HEK293 (cell line): ENCODE results near the gene MMP23B.
A peak's percentile ranks its signal among the peaks of the same experiment; 100 is the strongest.

Source experiments
- CTCF ChIA-PET: fragments of 350-600 bp; formaldehyde crosslinking; extraction: SDS; loops from one replicate; lab custom pipeline; 2021; ENCODE audit warnings: antibody characterized with exemption; lab: Yijun Ruan, JAX
- POLR2A ChIA-PET: fragments of 300-600 bp; formaldehyde crosslinking; extraction: SDS; loops from one replicate; lab custom pipeline; 2020; ENCODE audit warnings: antibody characterized with exemption, inconsistent platforms; lab: Yijun Ruan, JAX
- H3K27ac ChIP-seq: fragments of 200-500 bp; sonication (Bioruptor generic); 2 replicates; pipeline ENCODE4 v1.5.1; 2014; ENCODE audit warnings: low read depth, low read length, control low read depth, inconsistent platforms; ENCODE audit errors: extremely low read depth
- H3K36me3 ChIP-seq, 2 experiments: fragments of 200-500 bp in 1 of 2; sonication (Bioruptor generic) in 1 of 2; 1 replicate in 1 of 2; 2 replicates in 1 of 2; pipeline ENCODE4 v1.5.1; 2014 to 2017; ENCODE audit warnings: inconsistent platforms in 2 of 2, low read length in 2 of 2; ENCODE audit not compliant: control insufficient read depth in 2 of 2, insufficient read depth in 1 of 2
- H3K4me1 ChIP-seq: fragments of 200-500 bp; sonication (Bioruptor generic); 2 replicates; pipeline ENCODE4 v1.5.1; 2014; ENCODE audit warnings: mild to moderate bottlenecking, low read length, inconsistent platforms; ENCODE audit not compliant: control insufficient read depth, insufficient read depth
- H3K4me3 ChIP-seq: 2 replicates; pipeline ENCODE4 v1.5.1; 2011; ENCODE audit warnings: low read depth, mild to moderate bottlenecking, control low read depth, low read length, moderate library complexity
- H3K9me3 ChIP-seq: fragments of 200-500 bp; sonication (Bioruptor generic); 2 replicates; pipeline ENCODE4 v1.5.1; 2014; ENCODE audit warnings: low read depth, low read length, inconsistent platforms; ENCODE audit not compliant: control insufficient read depth, insufficient read depth
- MEIS1 ChIP-seq: sonication (generic); formaldehyde crosslinking; IDR thresholded peaks from 2 replicates; pipeline ENCODE4 v1.8.1; 2022; ENCODE audit warnings: missing genetic modification reagents, mild to moderate bottlenecking, borderline replicate concordance
- MZF1 ChIP-seq: fragments of 450-650 bp; formaldehyde crosslinking; IDR thresholded peaks from 2 replicates; pipeline ENCODE4 v1.5.1; 2017; ENCODE audit warnings: missing biosample characterization, missing genetic modification characterization, borderline replicate concordance
- SCRT1 ChIP-seq: fragments of 450-650 bp; formaldehyde crosslinking; IDR thresholded peaks from 2 replicates; pipeline ENCODE4 v1.5.1; 2016; ENCODE audit warnings: missing biosample characterization, missing genetic modification characterization, borderline replicate concordance
- SCRT2 ChIP-seq: fragments of 450-650 bp; formaldehyde crosslinking; IDR thresholded peaks from 2 replicates; pipeline ENCODE4 v1.5.1; 2016; ENCODE audit warnings: missing biosample characterization, missing genetic modification characterization
- ZBTB1 ChIP-seq: fragments of 450-650 bp; formaldehyde crosslinking; IDR thresholded peaks from 2 replicates; pipeline ENCODE4 v1.5.1; 2016; ENCODE audit warnings: missing biosample characterization, missing genetic modification characterization
- ZBTB48 ChIP-seq: fragments of 450-650 bp; formaldehyde crosslinking; IDR thresholded peaks from 2 replicates; pipeline ENCODE4 v1.5.1; 2016; ENCODE audit warnings: missing biosample characterization, missing genetic modification characterization
- ZIC2 ChIP-seq: fragments of 450-650 bp; formaldehyde crosslinking; IDR thresholded peaks from 2 replicates; pipeline ENCODE4 v1.5.1; 2016; ENCODE audit warnings: missing biosample characterization, missing genetic modification characterization
- ZNF112 ChIP-seq: fragments of 450-650 bp; formaldehyde crosslinking; IDR thresholded peaks from 2 replicates; pipeline ENCODE4 v1.5.0; 2017; ENCODE audit warnings: missing biosample characterization, missing genetic modification characterization
- ZNF16 ChIP-seq: fragments of 450-650 bp; formaldehyde crosslinking; IDR thresholded peaks from 2 replicates; pipeline ENCODE4 v1.5.1; 2016; ENCODE audit warnings: low read depth, missing biosample characterization, missing genetic modification characterization
- ZNF174 ChIP-seq: fragments of 450-650 bp; formaldehyde crosslinking; IDR thresholded peaks from 2 replicates; pipeline ENCODE4 v1.5.0; 2017; ENCODE audit warnings: missing biosample characterization, mild to moderate bottlenecking, missing genetic modification characterization
- ZNF248 ChIP-seq: fragments of 450-650 bp; formaldehyde crosslinking; IDR thresholded peaks from 2 replicates; pipeline ENCODE4 v1.5.1; 2017; ENCODE audit warnings: missing biosample characterization, missing genetic modification characterization
- ZNF404 ChIP-seq: fragments of 450-650 bp; formaldehyde crosslinking; IDR thresholded peaks from 2 replicates; pipeline ENCODE4 v1.5.1; 2017; ENCODE audit warnings: missing biosample characterization, missing genetic modification characterization
- ZNF416 ChIP-seq: fragments of 450-650 bp; formaldehyde crosslinking; IDR thresholded peaks from 2 replicates; pipeline ENCODE4 v1.5.1; 2016; ENCODE audit warnings: missing biosample characterization, missing genetic modification characterization
- ZNF510 ChIP-seq: fragments of 450-650 bp; formaldehyde crosslinking; IDR thresholded peaks from 2 replicates; pipeline ENCODE4 v1.5.1; 2018; ENCODE audit warnings: mild to moderate bottlenecking, missing genetic modification characterization, missing biosample characterization; ENCODE audit not compliant: insufficient replicate concordance
- ZNF585B ChIP-seq: fragments of 450-650 bp; formaldehyde crosslinking; IDR thresholded peaks from 2 replicates; pipeline ENCODE4 v1.5.1; 2016; ENCODE audit warnings: missing biosample characterization, missing genetic modification characterization
- ZNF621 ChIP-seq: fragments of 450-650 bp; formaldehyde crosslinking; IDR thresholded peaks from 2 replicates; pipeline ENCODE4 v1.5.1; 2017; ENCODE audit warnings: missing biosample characterization, missing genetic modification characterization
- TF ChIP-seq, protein P1 (sequence below): fragments of 450-650 bp; formaldehyde crosslinking; IDR thresholded peaks from 2 replicates; pipeline ENCODE4 v1.5.1; 2016; ENCODE audit warnings: missing biosample characterization, missing genetic modification characterization, borderline replicate concordance
- TF ChIP-seq, protein P2 (sequence below): fragments of 450-650 bp; formaldehyde crosslinking; IDR thresholded peaks from 2 replicates; pipeline ENCODE4 v1.5.1; 2017; ENCODE audit warnings: missing biosample characterization, missing genetic modification characterization

The MMP23B gene

DNA sequence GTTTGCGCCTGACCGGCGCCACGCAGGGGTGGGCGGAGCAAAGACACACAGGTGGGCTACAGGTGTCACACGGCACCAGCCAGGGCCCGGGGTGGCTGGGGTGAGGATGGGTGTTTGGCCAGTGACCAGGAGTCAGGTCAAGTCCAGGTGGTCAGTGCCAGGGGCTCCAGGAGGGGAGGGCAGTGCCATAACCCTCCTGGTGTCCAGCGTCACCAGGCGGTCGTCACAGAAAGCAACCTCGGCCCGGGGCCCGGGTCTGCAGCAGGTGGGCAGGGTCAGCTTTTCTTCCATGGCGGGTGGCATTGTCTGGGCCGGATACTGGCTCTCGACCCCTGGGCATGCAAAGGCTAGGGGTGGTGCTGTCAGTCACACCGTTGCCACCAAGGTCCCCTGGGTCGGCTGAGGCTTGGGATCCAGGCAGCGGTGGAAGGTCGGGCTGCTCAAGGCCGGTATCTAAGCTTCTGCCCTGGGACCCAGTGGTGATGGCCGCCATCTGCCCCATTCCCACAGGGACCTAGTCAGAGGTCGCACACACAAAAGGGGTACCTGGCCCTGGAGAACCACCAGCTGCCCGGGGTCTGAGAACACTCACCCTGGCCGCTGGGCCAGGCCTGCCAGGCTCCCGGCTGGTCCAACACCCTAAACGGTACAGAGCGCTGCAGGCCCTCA is 33.8 kb upstream of the MMP23B start (continued):
- TF ChIP-seq, protein P1, sequence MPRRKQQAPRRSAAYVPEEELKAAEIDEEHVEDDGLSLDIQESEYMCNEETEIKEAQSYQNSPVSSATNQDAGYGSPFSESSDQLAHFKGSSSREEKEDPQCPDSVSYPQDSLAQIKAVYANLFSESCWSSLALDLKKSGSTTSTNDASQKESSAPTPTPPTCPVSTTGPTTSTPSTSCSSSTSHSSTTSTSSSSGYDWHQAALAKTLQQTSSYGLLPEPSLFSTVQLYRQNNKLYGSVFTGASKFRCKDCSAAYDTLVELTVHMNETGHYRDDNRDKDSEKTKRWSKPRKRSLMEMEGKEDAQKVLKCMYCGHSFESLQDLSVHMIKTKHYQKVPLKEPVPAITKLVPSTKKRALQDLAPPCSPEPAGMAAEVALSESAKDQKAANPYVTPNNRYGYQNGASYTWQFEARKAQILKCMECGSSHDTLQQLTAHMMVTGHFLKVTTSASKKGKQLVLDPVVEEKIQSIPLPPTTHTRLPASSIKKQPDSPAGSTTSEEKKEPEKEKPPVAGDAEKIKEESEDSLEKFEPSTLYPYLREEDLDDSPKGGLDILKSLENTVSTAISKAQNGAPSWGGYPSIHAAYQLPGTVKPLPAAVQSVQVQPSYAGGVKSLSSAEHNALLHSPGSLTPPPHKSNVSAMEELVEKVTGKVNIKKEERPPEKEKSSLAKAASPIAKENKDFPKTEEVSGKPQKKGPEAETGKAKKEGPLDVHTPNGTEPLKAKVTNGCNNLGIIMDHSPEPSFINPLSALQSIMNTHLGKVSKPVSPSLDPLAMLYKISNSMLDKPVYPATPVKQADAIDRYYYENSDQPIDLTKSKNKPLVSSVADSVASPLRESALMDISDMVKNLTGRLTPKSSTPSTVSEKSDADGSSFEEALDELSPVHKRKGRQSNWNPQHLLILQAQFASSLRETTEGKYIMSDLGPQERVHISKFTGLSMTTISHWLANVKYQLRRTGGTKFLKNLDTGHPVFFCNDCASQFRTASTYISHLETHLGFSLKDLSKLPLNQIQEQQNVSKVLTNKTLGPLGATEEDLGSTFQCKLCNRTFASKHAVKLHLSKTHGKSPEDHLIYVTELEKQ (tag by site-specific recombination) = no peak
- no peak for TF ChIP-seq ZNF16 (tag by site-specific recombination)
- TF ChIP-seq ZNF510 (tag by site-specific recombination) = no peak
- TF ChIP-seq SCRT2 (tag by site-specific recombination) = peak; percentile 91
- TF ChIP-seq, protein P2, sequence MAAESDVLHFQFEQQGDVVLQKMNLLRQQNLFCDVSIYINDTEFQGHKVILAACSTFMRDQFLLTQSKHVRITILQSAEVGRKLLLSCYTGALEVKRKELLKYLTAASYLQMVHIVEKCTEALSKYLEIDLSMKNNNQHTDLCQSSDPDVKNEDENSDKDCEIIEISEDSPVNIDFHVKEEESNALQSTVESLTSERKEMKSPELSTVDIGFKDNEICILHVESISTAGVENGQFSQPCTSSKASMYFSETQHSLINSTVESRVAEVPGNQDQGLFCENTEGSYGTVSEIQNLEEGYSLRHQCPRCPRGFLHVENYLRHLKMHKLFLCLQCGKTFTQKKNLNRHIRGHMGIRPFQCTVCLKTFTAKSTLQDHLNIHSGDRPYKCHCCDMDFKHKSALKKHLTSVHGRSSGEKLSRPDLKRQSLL (tag by site-specific recombination) = no peak
- no peak for TF ChIP-seq ZNF248 (tag by site-specific recombination)
- TF ChIP-seq ZBTB48 (tag by site-specific recombination) = 0 out of 2 replicates have a peak, but pooled peaks have one; percentile 11
- no peak for TF ChIP-seq ZNF416
- TF ChIP-seq MEIS1 (CRISPR knock-in tag) = no peak
- no peak for TF ChIP-seq ZNF621 (tag by site-specific recombination)
- peak; percentile 72; the same call in 1 of the 2 replicates for TF ChIP-seq SCRT1
- no peak for TF ChIP-seq MZF1 (tag by site-specific recombination)
- TF ChIP-seq ZIC2 (tag by site-specific recombination) = no peak

DNA sequence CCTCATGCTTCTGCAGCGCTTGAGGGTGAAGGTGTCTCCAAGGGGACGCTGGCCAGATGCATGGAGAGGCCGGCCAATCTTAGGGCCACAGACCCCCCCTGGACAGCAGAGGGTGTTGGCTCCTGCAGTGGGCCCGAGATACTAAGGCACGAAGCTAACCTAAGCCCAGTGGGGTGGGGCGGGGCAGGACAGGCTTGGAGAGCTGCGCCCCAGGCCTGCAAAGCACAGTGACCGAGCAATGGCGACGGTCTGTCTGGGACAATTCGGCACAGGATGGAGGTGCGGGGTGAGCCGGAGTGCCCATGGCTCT is 33.3 kb upstream of the MMP23B start:
- Histone ChIP-seq H3K4me3 (no peak overlapping the region), H3K9me3 (no peaks in the 10 kb centered on the region)
- TF ChIP-seq ZNF174 (tag by site-specific recombination) = no peak
- TF ChIP-seq ZNF112 (tag by site-specific recombination) = no peak
- no peak for TF ChIP-seq ZBTB1 (tag by site-specific recombination)
- TF ChIP-seq ZNF416 = no peak
- TF ChIP-seq ZIC2 (tag by site-specific recombination) = no peak
- TF ChIP-seq, all 188 proteins: peak for 0
- peaks cover 6% of the 10 kb centered on the region; the same call in 1 of the 2 replicates for H3K4me1 ChIP-seq
- no peak overlapping the region for H3K27ac ChIP-seq
- ChIA-PET POLR2A (no interaction called here), CTCF (interaction anchor here (0.5 to 1.2 kb wide), 2 partner anchors 13 to 40 kb away, joined by 4 to 5 read pairs; no protein-coding TSS in a partner anchor)
- no peaks in the 10 kb centered on the region for H3K36me3 ChIP-seq

DNA sequence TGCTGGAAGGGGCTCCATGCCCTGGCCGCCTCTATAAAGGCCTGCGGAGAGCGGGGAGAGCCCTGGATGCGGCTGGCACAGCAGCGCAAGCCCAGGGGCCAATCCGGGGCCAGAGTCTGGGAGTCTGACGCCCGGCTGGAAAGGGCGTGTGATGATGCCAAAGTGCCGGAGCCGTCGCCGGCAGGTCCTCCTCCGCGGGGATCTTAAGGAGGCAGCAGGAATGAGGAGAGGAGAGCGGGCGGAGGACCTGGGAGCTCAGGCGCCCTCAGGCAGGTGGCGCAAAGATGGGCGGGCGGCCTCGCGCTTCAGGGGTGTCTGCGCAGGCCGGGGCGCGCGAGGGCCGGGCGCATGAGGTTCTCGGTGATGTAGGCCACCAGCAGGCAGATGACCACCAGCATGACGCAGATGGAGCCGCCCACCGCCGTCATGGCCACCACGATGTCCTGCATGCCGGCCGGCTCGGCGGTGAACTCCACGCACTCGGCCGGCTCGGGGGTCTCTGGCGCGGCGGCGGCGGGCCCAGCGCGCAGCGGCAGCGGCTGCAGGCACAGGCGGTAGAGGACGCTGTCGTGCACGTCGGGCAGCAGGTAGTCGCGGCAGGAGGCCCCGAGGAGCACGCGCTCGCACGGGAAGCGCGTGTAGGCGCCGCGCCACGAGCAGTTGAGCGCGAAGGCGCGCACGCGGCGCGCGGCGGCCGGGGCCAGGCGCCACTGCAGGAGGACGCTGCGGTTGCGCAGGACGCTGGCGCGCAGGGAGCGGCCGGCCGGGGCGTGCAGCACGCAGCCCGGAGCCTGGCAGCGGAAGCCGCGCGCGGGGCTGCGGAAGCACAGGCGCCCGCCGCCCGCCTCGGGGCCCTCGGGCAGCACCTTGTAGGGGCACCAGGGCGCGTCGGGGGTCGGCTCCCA is 32.7 kb upstream of the MMP23B start:
- peak overlapping the region; percentile 32; the same call in 1 of the 2 replicates for H3K27ac ChIP-seq
- H3K36me3 ChIP-seq = no peaks in the 10 kb centered on the region
- TF ChIP-seq ZNF585B (tag by site-specific recombination) (no peak), ZNF404 (tag by site-specific recombination) (no peak)
- TF ChIP-seq, protein P2 (tag by site-specific recombination) = peak; percentile 32; the same call in 1 of the 2 replicates
- TF ChIP-seq, all 188 proteins: peak for 1
- no peaks in the 10 kb centered on the region for H3K9me3 ChIP-seq
- ChIA-PET CTCF (interaction anchor here (0.5 kb wide), 1 partner anchor 41 kb away, joined by 5 read pairs; no protein-coding TSS in a partner anchor), POLR2A (no interaction called here)
- H3K4me1 ChIP-seq = peaks cover 6% of the 10 kb centered on the region; the same call in 1 of the 2 replicates
- no peak overlapping the region; the same call in 1 of the 2 replicates for H3K4me3 ChIP-seq
